ENCODE results near the gene SF3B3.

Gene SF3B3

GRCh38 chr16:70591615-70592014 is 68.0 kb downstream of the SF3B3 start:
- Histone ChIP-seq H3K4me1 (ENCODE audit: control insufficient read depth, insufficient read depth, low read length) (no peaks in the 10 kb centered on the region), H3K4me3 (ENCODE audit: low read depth, low read length) (no peak overlapping the region), H3K9ac (ENCODE audit: low read depth, low read length) (no peak overlapping the region), H3K9me3 (ENCODE audit: control insufficient read depth, insufficient read depth, low read length) (no peaks in the 10 kb centered on the region), H3K27me3 (ENCODE audit: control insufficient read depth, insufficient read depth, low read length) (no peaks in the 10 kb centered on the region), H3K36me3 (ENCODE audit: control insufficient read depth, insufficient read depth, low read length) (no peaks in the 10 kb centered on the region), H3K27ac (ENCODE audit: low read depth, low read length) (no peak overlapping the region)

GRCh38 chr16:70592106-70592571 is 68.5 kb downstream of the SF3B3 start:
- no peak overlapping the region for H3K27ac ChIP-seq (ENCODE audit: low read depth, low read length)
- no peaks in the 10 kb centered on the region for H3K36me3 ChIP-seq (ENCODE audit: control insufficient read depth, insufficient read depth, low read length)
- no peaks in the 10 kb centered on the region for H3K9me3 ChIP-seq (ENCODE audit: control insufficient read depth, insufficient read depth, low read length)
- no peaks in the 10 kb centered on the region for H3K4me1 ChIP-seq (ENCODE audit: control insufficient read depth, insufficient read depth, low read length)
- no peak overlapping the region for H3K4me3 ChIP-seq (ENCODE audit: low read depth, low read length)
- H3K27me3 ChIP-seq (ENCODE audit: control insufficient read depth, insufficient read depth, low read length) = no peaks in the 10 kb centered on the region
- no peak overlapping the region for H3K9ac ChIP-seq (ENCODE audit: low read depth, low read length)

DNA sequence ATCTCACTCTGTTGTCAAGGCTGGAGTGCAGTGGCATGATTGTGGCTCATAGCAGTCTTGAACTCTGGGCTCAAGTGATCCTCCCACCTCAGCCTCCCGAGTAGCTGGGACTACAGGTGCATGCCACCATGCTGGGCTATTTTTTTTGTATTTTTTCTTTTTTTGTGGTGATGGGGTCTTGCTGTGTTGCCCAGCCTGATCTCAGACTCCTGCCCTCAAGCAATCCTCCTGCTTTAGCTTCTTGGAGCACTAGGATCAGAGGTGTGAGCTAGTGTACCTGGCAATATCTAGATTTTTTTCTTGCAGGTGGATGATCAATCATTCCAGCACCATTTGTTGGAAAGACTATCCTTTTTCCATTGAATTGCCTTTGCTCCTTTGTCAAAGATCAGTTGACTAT is 69.9 kb downstream of the SF3B3 start:
- no peak overlapping the region for H3K9ac ChIP-seq (ENCODE audit: low read depth, low read length)
- H3K36me3 ChIP-seq (ENCODE audit: control insufficient read depth, insufficient read depth, low read length) = no peaks in the 10 kb centered on the region
- no peaks in the 10 kb centered on the region for H3K4me1 ChIP-seq (ENCODE audit: control insufficient read depth, insufficient read depth, low read length)
- no peaks in the 10 kb centered on the region for H3K9me3 ChIP-seq (ENCODE audit: control insufficient read depth, insufficient read depth, low read length)
- no peaks in the 10 kb centered on the region for H3K27me3 ChIP-seq (ENCODE audit: control insufficient read depth, insufficient read depth, low read length)
- no peak overlapping the region for H3K4me3 ChIP-seq (ENCODE audit: low read depth, low read length)
- H3K27ac ChIP-seq (ENCODE audit: low read depth, low read length) = no peak overlapping the region

DNA sequence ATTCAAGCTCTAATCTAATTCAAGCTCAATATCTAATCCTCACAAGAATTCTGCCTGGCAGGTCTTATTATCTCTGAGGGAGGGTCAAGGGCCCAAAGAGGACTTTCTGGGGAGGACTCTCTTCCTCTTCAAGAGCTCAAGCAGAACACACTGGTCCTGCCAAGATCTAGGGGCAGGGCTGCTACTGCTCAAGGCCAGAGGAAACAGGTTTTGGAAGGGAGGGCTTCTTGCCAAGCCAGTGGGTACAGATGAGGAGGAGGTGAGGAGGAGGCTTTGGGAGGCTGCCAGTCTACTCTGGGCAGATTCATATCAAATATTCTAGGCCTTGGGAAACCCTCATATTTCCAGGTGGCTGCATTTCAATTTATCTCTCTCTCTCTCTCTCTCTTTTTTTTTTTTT is 71.0 kb downstream of the SF3B3 start:
- Histone ChIP-seq H3K9me3 (ENCODE audit: control insufficient read depth, insufficient read depth, low read length) (no peaks in the 10 kb centered on the region), H3K4me3 (ENCODE audit: low read depth, low read length) (no peak overlapping the region), H3K27me3 (ENCODE audit: control insufficient read depth, insufficient read depth, low read length) (no peaks in the 10 kb centered on the region), H3K36me3 (ENCODE audit: control insufficient read depth, insufficient read depth, low read length) (no peaks in the 10 kb centered on the region), H3K9ac (ENCODE audit: low read depth, low read length) (no peak overlapping the region), H3K4me1 (ENCODE audit: control insufficient read depth, insufficient read depth, low read length) (no peaks in the 10 kb centered on the region), H3K27ac (ENCODE audit: low read depth, low read length) (no peak overlapping the region)

DNA sequence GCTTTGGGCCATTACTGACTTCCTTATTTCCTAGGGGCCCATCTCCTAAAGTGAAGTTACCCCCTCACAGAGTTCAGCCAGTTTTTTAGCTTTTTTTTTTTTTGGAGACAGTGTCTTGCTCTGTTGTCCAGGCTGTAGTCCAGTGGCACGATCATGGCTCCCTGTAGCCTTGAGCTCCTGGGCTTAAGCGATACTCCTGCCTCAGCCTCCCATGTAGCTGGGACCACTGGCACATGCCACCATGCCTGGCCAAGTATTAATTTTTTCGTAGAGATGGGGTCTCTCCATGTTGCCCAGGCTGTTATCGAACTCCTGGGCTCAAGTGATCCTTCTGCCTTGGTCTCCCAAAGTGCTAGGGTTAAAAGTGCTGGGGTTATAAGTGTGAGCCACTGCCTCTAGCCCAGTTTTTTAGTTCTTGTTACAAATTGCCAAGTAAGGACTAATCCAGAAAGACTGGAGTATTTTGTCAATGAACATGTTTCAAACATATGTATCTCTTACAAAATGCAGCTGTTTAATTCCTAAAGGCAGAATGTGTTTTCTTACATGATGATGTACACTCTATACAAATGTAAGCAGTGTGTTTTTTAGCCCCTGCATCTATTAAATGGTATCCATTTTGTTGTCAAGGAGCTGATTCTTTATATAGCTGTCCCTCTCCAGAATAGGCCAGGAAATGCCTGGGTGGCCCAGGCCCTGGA is 73.7 kb downstream of the SF3B3 start:
- Histone ChIP-seq H3K4me1 (ENCODE audit: control insufficient read depth, insufficient read depth, low read length) (no peaks in the 10 kb centered on the region), H3K4me3 (ENCODE audit: low read depth, low read length) (no peak overlapping the region), H3K27me3 (ENCODE audit: control insufficient read depth, insufficient read depth, low read length) (no peaks in the 10 kb centered on the region), H3K9me3 (ENCODE audit: control insufficient read depth, insufficient read depth, low read length) (no peaks in the 10 kb centered on the region), H3K9ac (ENCODE audit: low read depth, low read length) (no peak overlapping the region), H3K27ac (ENCODE audit: low read depth, low read length) (no peak overlapping the region), H3K36me3 (ENCODE audit: control insufficient read depth, insufficient read depth, low read length) (no peaks in the 10 kb centered on the region)

GRCh38 chr16:70598937-70599503 is 75.4 kb downstream of the SF3B3 start:
- H3K4me1 ChIP-seq (ENCODE audit: control insufficient read depth, insufficient read depth, low read length) = no peaks in the 10 kb centered on the region
- no peak overlapping the region for H3K9ac ChIP-seq (ENCODE audit: low read depth, low read length)
- H3K9me3 ChIP-seq (ENCODE audit: control insufficient read depth, insufficient read depth, low read length) = no peaks in the 10 kb centered on the region
- no peaks in the 10 kb centered on the region for H3K27me3 ChIP-seq (ENCODE audit: control insufficient read depth, insufficient read depth, low read length)
- H3K4me3 ChIP-seq (ENCODE audit: low read depth, low read length) = no peak overlapping the region
- H3K27ac ChIP-seq (ENCODE audit: low read depth, low read length) = no peak overlapping the region
- no peaks in the 10 kb centered on the region for H3K36me3 ChIP-seq (ENCODE audit: control insufficient read depth, insufficient read depth, low read length)

GRCh38 chr16:70600730-70601129 is 77.1 kb downstream of the SF3B3 start:
- no peaks in the 10 kb centered on the region for H3K4me1 ChIP-seq (ENCODE audit: control insufficient read depth, insufficient read depth, low read length)
- H3K27ac ChIP-seq (ENCODE audit: low read depth, low read length) = no peak overlapping the region
- H3K4me3 ChIP-seq (ENCODE audit: low read depth, low read length) = no peak overlapping the region
- no peak overlapping the region for H3K9ac ChIP-seq (ENCODE audit: low read depth, low read length)
- no peaks in the 10 kb centered on the region for H3K36me3 ChIP-seq (ENCODE audit: control insufficient read depth, insufficient read depth, low read length)
- no peaks in the 10 kb centered on the region for H3K9me3 ChIP-seq (ENCODE audit: control insufficient read depth, insufficient read depth, low read length)
- H3K27me3 ChIP-seq (ENCODE audit: control insufficient read depth, insufficient read depth, low read length) = no peaks in the 10 kb centered on the region

DNA sequence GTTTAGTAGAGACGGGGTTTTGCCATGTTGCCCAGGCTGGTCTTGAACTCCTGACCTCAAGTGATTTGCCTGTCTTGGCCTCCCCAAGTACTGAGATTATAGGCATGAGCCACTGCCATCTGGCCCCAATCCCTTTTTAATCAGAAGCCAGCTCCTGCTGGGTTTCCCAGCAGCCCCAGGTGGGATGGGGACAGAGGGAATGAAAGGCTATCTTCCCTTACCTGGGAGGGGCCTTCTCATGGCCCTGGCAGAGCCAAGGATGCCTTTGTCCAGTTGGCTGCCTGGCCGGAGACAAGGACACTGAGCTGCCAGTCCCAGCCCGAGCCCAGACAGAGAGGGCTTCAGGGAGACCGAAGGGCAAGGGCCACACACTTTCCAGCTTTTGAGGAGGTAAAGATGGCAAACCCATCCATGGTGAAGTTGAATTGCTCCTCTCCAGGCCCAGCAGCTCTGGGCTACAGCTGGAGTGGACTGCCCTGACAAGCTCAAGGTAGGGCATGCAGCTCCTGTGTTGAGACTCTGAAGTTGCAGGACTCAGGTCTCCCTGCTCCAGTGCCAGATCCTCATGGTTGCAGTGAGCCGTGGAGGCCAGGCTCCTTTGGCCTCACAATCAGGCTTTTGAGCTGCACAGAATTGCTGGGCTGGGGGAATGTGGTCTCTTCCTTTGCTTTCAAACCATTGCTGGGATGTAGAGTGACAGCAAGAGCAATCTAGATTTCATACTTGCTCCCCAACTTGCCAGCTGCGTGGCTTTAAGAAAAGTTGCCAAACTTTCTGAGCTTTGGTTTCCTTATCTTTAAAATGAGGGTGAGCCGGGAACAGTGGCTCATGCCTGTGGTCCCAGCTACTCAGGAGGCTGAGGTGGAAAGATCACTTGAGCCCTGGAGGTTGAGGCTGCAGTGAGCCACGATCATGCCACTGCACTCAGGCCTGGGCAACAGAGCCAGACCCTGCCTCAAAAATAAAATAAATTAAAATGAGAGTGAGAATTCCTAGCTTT is 78.3 kb downstream of the SF3B3 start:
- H3K9me3 ChIP-seq (ENCODE audit: control insufficient read depth, insufficient read depth, low read length) = no peaks in the 10 kb centered on the region
- H3K36me3 ChIP-seq (ENCODE audit: control insufficient read depth, insufficient read depth, low read length) = no peaks in the 10 kb centered on the region
- H3K27ac ChIP-seq (ENCODE audit: low read depth, low read length) = no peak overlapping the region
- no peak overlapping the region for H3K4me3 ChIP-seq (ENCODE audit: low read depth, low read length)
- no peaks in the 10 kb centered on the region for H3K4me1 ChIP-seq (ENCODE audit: control insufficient read depth, insufficient read depth, low read length)
- H3K27me3 ChIP-seq (ENCODE audit: control insufficient read depth, insufficient read depth, low read length) = no peaks in the 10 kb centered on the region
- no peak overlapping the region for H3K9ac ChIP-seq (ENCODE audit: low read depth, low read length)

DNA sequence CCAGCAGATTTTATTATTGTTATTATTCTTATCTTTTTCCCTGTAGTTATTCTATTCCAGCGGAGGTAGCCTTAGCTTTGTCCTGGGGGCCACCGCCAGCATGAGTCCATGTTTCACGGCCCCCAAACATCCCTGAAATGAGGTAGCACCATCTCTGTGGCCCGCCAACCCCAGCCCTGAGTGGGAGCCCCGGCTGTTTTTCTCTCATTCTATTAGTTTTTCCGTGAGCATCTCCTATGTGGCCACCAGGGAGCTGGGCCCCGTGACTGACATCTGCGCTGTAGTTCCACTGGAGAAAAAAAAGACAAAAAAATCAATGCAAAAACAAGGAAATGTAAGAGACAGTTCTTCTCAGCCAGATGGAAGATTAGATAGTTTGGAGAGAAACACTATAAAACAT is 79.2 kb downstream of the SF3B3 start:
- Histone ChIP-seq H3K9ac (ENCODE audit: low read depth, low read length) (no peak overlapping the region), H3K9me3 (ENCODE audit: control insufficient read depth, insufficient read depth, low read length) (no peaks in the 10 kb centered on the region)

DNA sequence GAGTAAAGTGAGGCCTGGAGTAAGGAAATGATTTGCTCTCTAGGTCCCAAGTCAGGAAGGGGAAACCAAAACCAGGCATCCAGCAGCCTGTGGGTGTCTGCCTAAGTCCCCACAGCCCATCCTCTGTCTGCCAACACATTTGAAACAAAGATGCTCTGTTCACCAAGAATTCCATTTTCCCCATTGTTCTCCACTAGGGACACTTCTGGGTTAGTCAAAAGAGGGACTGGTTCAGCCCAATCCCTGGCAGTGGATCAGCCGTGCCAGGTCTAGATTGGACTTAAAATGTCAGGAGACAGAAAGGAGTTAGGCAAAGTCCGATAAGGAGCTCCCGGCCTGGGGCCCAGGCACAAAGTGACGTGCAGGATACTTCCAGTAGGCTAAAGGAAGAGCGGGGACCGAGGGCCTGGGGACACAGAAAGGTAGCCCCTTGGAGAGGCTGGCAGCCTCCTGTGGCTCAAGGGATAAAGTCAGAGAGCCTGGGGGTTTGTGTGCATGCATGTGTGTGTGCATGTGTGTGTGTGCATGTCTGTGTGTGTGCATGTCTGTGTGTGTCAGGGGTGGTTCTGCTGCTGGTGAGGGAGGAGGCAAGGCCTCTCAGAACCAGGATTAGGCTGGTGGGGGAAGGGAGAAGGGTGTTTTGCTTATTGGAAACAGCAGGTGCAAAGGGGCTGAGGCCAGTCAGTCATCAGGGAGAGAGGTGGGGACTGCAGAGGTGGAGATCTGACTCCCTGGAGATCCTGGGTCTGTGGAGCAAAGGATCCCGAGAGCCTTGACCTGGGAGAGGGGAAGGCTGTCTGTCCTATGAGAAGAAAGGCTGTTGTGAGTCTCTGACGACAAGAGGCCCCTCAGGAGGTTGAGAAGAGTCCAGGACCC is 81.0 kb downstream of the SF3B3 start:
- Histone ChIP-seq H3K9me3 (ENCODE audit: control insufficient read depth, insufficient read depth, low read length) (no peaks in the 10 kb centered on the region), H3K27me3 (ENCODE audit: control insufficient read depth, insufficient read depth, low read length) (no peaks in the 10 kb centered on the region), H3K4me3 (ENCODE audit: low read depth, low read length) (no peak overlapping the region), H3K4me1 (ENCODE audit: control insufficient read depth, insufficient read depth, low read length) (no peaks in the 10 kb centered on the region), H3K9ac (ENCODE audit: low read depth, low read length) (no peak overlapping the region), H3K36me3 (ENCODE audit: control insufficient read depth, insufficient read depth, low read length) (no peaks in the 10 kb centered on the region), H3K27ac (ENCODE audit: low read depth, low read length) (no peak overlapping the region)

More for the DNA sequence above, 79.2 kb downstream of the SF3B3 start:
- no peak overlapping the region for H3K4me3 ChIP-seq (ENCODE audit: low read depth, low read length)
- no peaks in the 10 kb centered on the region for H3K36me3 ChIP-seq (ENCODE audit: control insufficient read depth, insufficient read depth, low read length)
- no peak overlapping the region for H3K27ac ChIP-seq (ENCODE audit: low read depth, low read length)
- H3K27me3 ChIP-seq (ENCODE audit: control insufficient read depth, insufficient read depth, low read length) = no peaks in the 10 kb centered on the region
- H3K4me1 ChIP-seq (ENCODE audit: control insufficient read depth, insufficient read depth, low read length) = no peaks in the 10 kb centered on the region
